CD4-positive, alpha-beta T cell treated with Interleukin-6 at 100 ng/mL for 8 hours (primary cell): Measurements from ENCODE around the gene DUSP5.

ENCODE experiments used
- DNase-seq: peaks from one replicate; pipeline ENCODE4 v3.0.0-alpha.2; 2020; ENCODE audit warnings: mixed read lengths, low spot score

Gene DUSP5

GRCh38 chr10:110546499-110547110, 48.9 kb downstream of the DUSP5 start:
- DNase-seq: no peak

- DNase-seq: peak; percentile 69
These were observed 49.5 kb downstream of the DUSP5 start for GRCh38 chr10:110547139-110547761.

GRCh38 chr10:110548002-110548401, 50.3 kb downstream of the DUSP5 start:
- DNase-seq: no peak

GRCh38 chr10:110549211-110549610, 51.5 kb downstream of the DUSP5 start:
- DNase-seq: no peak

GRCh38 chr10:110553905-110554304, 56.2 kb downstream of the DUSP5 start:
- DNase-seq: no peak

GRCh38 chr10:110556296-110556695, 58.6 kb downstream of the DUSP5 start:
- DNase-seq: no peak

- peak; percentile 67 for DNase-seq
These were observed 59.4 kb downstream of the DUSP5 start for GRCh38 chr10:110556969-110557601.

- no peak for DNase-seq
These were observed 60.3 kb downstream of the DUSP5 start for GRCh38 chr10:110558041-110558440.

- no peak for DNase-seq
These were observed 62.3 kb downstream of the DUSP5 start for GRCh38 chr10:110560012-110560411.
